GM10266 (cell line): ENCODE data around the gene C19orf25.

Source experiments
- DNase-seq: peaks from one replicate; pipeline ENCODE4 v3.0.0; 2012; ENCODE audit errors: extremely low spot score
- CTCF ChIP-seq: IDR thresholded peaks from 2 replicates; pipeline ENCODE4 v1.5.1; 2012; ENCODE audit warnings: mild to moderate bottlenecking, low read depth; ENCODE audit not compliant: control insufficient read depth, insufficient read depth; ENCODE audit errors: missing control alignments

C19orf25 gene

GRCh38 chr19:1488282-1488601 is 9.2 kb upstream of the C19orf25 start:
- DNase-seq: no peak
- TF ChIP-seq CTCF: no peak

GRCh38 chr19:1487576-1488281 is 8.7 kb upstream of the C19orf25 start:
- DNase-seq: no peak
- no peak for TF ChIP-seq CTCF

DNA sequence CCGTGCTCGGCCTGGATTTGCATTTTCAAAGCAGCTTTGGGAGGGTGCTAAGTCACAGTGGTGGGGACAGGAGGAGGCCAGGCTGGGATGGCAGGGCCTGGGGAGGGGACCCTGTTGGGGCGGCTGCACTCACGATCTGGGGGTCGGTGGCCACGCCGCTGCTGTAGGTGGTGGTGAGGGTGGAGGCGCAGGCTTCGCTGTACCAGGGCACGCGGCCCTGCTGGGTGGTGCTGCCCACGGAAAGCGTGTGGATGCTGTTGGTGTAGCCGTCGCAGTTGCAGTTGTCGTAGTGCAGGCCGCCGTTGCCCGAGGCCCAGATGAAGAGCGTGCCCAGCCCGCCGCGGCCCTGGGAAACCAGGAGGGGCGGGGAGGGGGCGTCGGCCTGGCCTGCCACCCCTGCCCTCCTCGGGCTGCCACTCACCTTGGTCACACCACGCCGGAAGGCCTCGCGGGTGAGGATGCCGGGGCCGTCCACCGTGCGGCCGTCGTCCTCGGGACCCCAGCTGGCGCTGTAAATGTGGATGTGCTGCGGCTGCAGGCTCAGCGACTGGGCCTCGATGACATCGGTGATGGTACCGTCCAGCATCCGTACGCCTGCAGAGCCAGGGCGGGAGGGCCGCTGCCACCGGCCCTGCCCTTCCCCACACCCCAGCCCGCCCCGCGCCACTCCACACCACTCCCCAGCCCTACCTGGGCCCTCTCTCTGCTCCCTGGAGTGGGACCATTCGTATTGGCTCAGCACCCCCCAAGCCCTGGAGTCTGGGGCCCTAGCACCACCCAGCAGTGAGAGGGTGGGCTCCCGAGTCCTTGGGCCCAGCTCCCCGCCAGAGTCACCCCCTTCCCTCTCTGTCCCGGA is 7.9 kb upstream of the C19orf25 start:
- no peak for DNase-seq
- TF ChIP-seq CTCF: no peak

GRCh38 chr19:1483979-1484428 is 5.0 kb upstream of the C19orf25 start:
- DNase-seq: no peak
- no peak for TF ChIP-seq CTCF

- TF ChIP-seq CTCF: no peak
- no peak for DNase-seq
Measured at GRCh38 chr19:1483131-1483978, 4.3 kb upstream of the C19orf25 start.

- no peak for DNase-seq
- no peak for TF ChIP-seq CTCF
Measured at GRCh38 chr19:1482361-1483130, 3.5 kb upstream of the C19orf25 start.
